HG03442 (cell line): Measurements from ENCODE around the gene CYB5B.

ENCODE experiments used
- ATAC-seq: cut with Tn5 transposase; IDR thresholded peaks from one replicate; pipeline ENCODE4 v1.9.1; 2021; ENCODE audit warnings: mild to moderate bottlenecking, moderate library complexity; ENCODE audit not compliant: unreplicated experiment

Gene CYB5B, protein sequence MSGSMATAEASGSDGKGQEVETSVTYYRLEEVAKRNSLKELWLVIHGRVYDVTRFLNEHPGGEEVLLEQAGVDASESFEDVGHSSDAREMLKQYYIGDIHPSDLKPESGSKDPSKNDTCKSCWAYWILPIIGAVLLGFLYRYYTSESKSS

DNA sequence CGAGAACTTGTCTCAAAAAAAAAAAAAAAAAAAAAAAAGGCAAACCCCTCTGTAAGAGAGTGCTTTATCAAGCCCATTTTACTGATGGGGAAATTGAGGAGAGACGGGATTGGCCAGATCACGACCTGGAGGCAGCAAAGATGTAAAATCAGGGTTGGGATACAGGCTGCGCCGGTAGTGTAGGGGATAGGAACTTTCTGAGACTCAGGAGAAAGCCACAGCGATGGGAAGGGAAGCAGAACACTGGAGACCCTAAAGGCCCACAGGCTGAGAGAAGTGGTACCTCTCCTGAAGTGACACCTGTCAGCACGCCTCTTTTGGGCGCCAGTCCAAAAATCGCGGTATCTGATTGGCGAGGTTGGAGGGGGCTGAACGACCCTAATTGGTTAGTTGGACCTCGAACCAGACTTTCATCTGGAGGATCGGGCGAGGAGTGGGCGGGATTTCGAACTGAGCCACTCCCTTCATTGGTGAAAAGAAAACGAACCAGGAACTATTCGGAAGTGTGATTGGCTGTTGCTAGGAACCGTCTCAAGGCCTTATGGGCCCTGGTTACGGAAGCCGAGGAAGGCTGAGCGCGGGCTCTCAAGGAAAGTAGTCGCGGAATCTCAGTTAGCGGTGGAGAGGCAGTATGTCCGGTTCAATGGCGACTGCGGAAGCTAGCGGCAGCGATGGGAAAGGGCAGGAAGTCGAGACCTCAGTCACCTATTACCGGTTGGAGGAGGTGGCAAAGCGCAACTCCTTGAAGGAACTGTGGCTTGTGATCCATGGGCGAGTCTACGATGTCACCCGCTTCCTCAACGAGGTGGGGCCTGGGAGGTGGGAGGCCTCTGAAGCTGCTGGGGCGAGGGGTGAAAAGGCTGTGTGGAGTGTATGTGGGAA lies at the start of gene CYB5B:
Gene CYB5B, plus strand, starts transcription at position 567 of the 882 bp plus-strand sequence. Its CDS starts 65 bp downstream, at position 632.
- peak; percentile 92 for ATAC-seq

DNA sequence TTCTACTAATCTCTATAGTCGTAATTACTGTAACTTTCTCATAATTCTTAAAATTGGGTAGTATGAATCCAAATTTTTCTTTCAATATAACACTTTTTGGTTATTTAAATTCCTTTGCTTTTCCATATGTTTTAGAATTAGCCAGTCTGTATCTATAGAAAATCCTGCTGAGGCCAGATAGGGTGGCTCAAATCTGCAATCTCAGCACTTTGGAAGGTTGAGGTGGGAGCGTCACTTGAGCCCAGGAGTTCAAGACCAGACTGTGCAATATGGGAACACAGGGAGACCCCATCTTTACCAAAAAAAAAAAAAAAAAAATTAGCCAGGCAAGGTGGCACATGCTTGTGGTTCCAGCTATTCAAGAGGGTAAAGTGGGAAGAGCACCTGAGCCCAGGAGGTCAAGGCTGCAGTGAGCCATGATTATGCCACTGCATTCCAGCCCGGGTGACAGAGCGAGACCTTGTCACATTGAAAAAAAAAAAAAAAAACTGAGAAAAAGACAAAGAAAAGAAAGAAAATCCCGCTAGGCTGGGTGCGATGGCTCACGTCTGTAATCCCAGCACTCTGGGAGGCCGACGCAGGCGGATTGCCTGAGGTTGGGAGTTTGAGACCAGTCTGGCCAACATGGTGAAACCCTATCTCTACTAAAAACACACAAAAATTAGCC lies 47.9 kb upstream of the CYB5B start:
- ATAC-seq, result no peak

DNA sequence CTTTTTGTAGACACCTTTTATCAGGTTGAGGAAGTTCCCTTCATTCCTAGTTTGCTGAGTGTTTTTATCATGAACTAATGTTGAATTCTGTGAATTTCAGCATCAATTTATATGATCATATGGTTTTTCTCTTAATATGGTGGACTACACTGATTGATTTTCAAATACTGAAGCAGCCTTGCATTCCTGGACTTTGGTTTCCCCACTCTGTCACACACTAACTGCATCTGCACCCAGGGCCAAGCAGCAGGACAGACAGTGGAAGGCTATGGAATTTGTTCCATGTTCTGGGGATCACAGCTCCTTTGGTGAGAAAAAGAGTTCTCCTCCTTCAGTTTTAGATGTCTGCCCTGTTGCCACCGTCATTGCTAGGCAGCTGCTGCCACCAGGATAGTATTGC lies 46.4 kb upstream of the CYB5B start:
- ATAC-seq, result no peak

DNA sequence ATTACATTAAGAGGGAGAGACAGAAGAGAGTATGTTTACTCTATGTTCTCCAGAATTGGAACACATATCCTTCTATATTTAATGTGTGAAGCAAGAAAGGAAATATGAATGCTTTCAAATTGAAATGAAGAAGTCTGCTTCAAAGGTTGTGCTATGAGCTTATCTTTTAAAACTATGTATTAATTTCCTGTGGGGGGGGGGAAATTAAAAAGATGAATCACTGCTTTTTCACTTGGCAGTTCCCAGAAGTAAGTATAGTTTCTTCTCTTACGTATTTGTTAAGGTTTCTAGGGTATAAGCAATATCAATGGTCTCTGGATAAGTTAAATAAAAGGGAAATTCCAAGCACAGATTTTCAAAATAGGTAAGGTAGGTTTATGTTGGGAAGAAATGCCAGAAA lies 45.7 kb upstream of the CYB5B start:
- ATAC-seq, result no peak

DNA sequence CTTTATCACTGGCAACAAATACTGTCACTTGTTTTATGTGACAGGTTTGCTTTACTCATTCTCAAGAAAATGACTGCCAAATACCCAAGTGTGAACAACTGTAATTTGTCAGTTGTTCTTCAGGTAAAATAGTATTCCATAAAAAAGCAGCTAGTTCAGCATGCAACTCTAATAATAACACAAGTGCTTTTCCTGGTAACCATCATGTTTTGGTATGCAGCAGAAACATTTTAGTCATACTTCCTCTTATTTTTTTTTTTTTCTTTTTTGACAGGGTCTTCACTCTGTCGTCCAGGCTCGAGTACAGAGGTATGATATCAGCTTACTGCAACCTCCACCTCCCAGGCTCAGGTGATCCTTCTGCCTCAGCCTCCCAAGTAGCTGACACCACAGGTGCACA lies 43.2 kb upstream of the CYB5B start:
- ATAC-seq, result no peak

DNA sequence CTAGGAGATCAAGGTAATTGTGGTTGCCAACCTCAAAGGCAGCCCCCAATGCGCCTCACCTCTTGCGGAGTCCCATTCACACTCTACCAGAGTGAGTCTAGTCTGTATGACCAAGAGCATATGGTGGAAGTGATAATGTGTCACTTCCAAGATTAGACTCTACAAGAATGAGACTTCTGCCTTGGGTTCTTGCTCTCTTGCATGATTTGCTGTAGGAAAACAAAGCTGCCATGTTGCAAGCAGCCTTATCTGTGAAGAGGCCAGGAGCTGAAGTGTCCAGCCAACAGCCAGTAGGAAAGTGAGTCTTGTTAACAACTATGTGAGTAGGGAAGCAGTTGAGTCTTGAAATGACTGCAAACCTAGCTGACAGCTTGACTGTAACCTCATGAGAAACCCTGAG lies 42.0 kb upstream of the CYB5B start:
- no peak for ATAC-seq

DNA sequence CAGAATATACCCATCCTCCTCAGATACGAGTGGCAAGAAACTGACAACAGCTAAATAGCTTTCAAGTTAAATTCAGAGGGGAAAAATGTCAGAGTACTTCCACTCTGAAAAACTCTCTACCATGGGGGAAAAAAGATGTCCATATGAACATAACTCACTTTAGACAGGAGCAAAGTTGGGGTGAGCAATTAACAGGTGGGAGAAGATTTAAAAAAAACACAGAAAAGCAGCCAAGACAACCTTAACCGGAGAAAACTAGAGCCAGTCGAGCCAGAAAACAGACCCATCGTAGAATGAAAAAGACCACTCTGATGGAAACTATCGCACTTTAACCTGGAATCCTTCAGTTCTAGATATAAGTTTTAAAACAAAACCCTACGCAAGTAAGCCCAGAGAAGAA lies 39.4 kb upstream of the CYB5B start:
- no peak for ATAC-seq

DNA sequence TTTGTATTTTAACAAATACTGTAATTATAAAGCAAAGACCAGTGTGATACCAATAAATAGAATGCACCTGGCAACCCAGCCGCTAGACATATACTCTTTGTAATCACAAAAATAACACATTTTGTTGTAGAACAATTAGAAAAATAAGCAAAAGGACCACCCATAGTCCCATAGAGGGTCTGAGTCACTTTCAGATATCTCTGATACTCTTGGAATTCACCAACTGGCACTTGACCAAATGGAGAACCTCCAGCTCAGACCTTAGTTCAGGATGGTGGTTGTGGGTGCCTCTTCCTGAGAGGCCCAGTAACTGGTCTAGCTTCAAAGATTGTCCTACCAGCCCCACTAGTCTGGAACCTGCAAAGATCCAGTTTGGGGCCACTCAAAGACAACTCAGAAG lies 37.8 kb upstream of the CYB5B start:
- no peak for ATAC-seq

DNA sequence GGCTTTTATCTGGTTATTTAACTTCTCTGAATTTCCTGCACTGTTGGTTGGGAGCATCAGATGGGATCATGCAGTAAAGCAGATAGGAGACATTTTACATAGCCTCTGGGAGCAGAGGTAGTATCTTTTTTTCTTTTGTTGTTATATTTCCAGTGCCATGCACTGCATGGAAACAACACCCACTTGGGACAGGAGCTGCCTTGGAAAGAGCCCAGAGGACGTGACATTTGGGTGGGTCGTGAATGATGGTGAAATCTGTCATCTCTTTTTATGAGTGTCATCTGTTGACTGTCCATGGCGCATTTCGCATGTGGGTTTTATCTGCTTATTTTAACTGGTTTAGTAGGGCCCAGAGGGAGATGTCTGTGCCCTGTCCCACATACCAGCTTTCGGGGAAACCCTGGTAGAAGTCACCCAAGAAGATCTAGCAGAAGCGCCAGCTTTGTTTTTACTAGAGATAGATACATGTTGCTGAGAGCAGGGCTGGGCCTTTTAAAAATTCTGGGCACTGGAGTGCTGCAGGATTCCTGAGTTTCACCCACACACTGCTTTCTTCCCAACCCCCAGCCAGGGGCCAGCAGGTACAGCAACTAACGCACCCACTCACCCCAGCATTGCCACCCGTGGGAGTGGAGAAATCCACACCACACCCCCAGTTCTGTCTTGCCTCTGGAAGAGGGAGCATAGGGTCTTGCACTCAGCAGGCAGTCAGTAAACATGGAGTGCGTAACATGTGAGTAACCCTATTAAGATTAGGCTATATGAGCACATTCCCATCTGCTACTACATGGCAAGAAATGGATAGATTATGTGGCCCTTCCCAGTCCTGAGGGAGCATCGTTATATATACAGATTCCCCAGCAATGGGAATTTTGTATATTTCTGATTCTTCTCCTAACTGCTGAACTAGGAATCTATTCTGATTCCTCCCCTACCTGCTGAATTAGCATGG lies 30.2 kb upstream of the CYB5B start:
- no peak for ATAC-seq

DNA sequence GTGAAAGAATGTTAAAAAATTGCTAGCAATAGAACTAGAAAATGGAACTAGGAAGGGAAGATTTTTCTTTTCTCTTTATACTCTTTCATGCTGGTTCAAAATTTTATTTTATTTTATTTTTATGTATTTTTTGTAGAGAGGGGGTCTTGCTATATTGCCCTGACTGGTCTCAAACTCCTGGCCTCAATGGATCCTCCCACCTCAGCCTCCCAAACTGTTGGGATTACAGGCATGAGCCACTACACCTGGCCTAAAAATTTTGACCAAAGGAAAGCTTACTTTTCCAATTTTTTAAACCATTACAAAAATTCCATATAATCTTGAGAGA lies 28.6 kb upstream of the CYB5B start:
- no peak for ATAC-seq

DNA sequence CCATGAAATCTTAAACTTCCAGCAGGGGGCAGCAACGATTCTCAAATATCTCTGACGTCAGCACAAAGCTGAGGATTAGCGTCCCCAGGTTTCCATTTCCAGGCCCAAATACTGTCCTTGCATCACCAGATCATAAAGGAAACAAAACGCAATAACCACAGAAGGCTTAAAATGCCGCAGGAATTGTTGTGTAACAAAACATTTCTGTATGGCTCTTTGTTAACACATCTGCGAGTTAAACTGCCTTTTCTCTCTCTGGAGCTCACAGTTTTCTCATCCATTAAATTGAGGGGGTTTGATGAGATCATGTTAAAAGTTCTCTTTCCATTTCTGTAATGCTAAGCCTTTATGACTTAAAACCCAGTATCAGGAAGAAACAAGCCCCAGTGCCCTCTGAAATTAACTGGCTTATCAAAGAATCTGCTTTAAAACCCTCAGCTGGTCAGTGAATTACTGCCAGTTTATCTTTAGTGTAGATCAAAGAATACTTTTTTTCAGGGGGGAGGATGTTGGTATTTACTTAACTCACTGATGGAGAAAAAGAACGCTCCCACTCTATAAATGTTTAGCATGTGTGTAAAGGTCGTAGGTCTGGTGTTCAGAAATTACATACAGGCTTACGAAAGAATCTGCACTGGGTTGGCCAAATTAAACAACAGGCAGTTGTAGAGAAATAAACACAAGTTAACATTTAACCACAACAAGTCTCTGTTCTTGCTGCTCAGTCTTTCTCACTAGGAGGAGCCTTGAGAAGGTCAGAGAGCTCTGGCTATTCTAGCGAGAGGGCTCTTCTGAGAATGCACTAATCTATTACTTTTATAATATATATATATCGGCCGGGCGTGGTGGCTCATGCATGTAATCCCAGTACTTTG lies 28.0 kb upstream of the CYB5B start:
- ATAC-seq, result no peak

DNA sequence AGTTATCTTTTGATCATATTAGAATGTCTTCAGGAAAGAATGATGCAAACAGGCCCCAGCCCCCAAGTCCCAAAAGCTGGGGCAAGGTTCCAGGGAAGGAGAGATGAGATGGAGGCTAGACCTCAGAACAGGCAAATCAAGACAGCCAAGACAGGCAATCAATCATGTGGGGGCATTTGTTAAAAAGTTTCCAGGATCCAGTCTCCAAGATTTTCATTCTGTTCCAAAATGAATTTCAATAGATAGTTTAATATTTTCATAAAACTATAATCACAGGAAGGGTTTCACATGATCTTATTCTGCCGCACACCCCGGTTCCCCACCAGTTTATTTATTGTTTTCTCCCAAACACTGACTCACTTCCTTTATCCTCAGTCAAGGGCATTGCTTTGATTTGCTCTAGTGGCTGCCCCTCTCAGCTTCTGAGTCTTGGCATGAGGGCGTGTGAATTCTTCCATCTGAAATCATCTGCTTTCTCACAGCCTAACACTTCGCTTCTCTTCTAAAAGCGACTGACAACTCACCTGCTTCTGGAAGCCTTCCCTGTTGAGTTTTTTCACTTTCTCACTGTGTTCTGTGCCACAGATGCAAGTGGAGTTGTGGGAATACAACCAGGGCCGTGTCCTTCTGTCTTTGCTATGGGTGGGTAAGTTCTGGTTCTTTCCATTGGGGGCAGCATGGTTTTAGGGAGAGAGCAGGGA lies 26.4 kb upstream of the CYB5B start:
- ATAC-seq, result no peak

DNA sequence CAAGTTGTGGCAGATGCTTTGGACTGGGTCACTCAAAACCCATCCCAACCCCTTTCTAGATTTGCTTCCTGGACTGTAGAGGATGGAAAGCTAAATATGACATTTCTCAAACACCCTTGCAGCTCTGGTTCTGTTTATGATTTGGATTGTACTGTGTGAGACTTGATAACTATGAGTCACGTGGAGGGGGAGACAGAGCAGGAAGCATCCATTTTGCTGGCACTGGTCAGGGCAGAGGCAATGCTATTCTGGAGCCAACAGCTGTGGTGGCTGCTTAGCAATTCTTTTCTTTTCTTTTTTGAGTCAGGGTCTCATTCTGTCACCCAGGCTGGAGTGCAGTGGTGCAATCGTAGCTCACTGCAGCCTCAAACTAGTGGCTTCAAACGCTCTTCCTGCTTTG lies 25.1 kb upstream of the CYB5B start:
- no peak for ATAC-seq

DNA sequence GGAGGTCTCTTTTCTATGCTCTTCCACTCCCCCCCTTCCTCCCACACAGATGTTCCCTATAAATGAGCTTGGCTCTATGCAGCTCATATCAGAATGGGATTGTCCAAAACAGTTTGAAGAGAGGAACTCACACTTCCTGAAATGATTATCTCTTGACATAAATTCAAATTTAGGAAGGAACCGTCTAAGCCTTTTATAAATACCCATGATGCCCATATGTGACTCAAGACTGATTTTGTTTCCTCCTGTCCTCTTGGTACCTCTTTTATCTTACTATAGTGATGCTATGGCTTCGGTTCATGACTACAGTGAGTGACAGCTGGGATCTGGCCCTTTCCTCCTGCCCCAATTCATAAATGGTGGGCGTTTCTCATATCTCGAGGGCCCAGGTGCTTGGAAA lies 22.0 kb upstream of the CYB5B start:
- ATAC-seq, result no peak

DNA sequence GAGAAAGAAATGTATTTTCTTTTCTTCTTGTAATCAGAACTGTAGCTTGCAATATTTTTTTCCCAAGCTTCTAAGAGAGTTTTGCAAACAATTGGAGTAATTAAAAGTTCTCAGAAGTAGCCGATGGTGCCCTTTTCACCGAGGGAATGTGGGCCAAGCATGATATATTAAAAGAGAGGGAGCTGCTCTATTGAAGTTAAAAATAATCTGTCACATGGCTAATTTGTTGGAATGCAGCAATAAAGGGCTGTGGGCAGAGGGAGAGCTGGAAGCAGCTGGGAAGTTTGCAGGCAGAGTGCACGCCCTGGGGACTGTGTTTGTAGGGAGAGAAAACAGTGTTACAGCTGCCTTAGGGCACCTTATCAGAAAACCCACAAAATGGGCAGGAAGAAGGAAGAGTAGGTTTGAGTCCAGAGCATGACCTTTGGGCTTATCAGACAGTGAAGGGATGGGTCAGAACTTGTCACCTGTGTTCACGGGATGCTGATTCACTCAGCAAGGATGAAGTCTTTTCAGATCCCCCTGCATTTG lies 20.1 kb upstream of the CYB5B start:
- no peak for ATAC-seq

DNA sequence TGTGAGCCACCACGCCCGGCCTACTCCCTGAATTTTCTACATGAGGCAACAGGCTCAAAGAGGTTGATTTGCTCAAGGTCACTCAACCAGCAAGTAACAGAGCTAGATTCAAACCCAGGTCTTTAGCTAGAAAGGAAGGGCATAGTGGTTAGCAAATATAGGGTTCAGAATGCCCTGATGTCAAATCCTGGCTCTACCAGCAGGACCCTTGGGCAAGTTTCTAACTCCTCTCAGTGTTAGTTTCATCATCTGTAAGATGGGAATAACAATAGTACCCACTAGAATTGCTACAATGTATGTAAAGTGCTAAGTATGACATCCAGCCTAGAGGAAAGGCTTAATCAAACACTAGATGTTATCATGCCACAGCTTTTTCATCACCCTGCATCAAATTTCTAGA lies 19.1 kb upstream of the CYB5B start:
- ATAC-seq, result no peak

DNA sequence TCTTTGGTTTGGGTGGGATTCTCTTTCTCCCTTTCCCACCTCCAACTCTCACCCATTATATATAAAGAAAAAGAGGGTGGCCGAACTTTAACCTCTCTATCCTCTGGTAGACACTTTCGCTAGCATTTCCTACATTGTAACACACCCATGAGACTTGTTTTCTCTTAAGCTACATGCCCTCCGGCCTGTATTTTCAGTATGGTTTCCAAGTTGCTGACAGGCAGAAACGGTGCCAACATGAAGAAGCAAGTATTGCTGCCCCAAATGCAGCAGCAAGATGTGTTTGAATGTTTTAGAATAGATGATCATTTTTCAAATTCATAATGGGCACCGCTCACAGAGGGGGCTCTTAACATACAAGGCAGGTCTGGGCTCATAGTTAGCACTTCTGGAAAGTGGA lies 18.7 kb upstream of the CYB5B start:
- no peak for ATAC-seq

DNA sequence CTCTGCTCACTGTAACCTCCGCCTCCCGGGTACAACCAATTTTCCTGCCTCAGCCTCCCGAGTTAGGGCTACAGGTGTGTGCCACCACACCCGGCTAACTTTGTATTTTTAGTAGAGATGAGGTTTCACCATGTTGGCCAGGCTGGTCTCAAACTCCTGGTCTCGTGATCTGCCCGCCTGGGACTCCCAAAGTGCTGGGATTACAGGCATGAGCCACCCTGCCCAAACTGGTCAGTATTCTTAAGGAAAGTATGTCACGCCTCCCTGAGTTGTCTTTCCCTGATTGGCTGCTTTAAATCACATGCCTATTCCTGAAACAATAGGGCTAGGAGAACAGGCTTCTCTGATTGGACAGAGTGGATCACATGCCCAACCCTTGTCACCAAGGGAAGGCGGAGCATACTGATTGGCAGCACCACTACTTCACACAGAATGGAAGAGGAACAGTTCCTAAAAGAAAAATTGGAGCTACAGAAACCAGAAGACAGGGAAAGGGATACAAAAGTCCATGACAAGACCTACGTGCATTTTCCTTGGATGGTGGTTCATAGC lies 17.6 kb upstream of the CYB5B start:
- ATAC-seq, result no peak

DNA sequence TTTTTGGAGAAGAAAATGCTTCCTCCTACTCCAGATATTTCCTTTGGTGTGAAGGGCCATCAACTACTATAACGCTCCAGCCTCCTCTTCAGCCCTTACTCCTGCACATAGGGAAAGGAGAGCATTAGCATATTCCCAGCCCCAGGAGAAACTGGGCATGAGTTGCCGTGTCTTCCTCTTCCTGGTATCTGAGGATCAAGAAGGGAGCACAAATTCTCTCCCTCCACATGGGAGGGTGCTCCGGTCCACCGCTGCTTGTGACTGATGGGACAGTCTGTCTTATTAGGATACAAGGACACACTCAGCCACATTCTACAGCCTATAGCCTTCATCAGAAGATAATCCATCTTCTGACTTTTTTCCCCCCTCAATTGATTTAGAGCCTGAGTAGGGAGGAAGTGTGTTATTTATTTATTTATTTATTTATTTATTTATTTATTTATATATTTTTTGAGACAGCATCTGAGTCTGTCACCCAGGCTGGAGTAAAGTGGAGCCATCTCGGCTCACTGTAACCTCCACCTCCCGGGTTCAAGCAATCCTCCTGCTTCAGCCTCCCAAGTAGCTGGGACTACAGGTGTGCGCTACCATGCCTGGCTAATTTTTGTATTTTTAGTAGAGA lies 16.6 kb upstream of the CYB5B start:
- ATAC-seq, result no peak
